Measurements from ENCODE around the gene LYST.
"Not testable (repeated sequence)": the region's sequence is repeated elsewhere in the genome, so short reads cannot be mapped to it uniquely, and the experiment has no call there.

Gene LYST, protein sequence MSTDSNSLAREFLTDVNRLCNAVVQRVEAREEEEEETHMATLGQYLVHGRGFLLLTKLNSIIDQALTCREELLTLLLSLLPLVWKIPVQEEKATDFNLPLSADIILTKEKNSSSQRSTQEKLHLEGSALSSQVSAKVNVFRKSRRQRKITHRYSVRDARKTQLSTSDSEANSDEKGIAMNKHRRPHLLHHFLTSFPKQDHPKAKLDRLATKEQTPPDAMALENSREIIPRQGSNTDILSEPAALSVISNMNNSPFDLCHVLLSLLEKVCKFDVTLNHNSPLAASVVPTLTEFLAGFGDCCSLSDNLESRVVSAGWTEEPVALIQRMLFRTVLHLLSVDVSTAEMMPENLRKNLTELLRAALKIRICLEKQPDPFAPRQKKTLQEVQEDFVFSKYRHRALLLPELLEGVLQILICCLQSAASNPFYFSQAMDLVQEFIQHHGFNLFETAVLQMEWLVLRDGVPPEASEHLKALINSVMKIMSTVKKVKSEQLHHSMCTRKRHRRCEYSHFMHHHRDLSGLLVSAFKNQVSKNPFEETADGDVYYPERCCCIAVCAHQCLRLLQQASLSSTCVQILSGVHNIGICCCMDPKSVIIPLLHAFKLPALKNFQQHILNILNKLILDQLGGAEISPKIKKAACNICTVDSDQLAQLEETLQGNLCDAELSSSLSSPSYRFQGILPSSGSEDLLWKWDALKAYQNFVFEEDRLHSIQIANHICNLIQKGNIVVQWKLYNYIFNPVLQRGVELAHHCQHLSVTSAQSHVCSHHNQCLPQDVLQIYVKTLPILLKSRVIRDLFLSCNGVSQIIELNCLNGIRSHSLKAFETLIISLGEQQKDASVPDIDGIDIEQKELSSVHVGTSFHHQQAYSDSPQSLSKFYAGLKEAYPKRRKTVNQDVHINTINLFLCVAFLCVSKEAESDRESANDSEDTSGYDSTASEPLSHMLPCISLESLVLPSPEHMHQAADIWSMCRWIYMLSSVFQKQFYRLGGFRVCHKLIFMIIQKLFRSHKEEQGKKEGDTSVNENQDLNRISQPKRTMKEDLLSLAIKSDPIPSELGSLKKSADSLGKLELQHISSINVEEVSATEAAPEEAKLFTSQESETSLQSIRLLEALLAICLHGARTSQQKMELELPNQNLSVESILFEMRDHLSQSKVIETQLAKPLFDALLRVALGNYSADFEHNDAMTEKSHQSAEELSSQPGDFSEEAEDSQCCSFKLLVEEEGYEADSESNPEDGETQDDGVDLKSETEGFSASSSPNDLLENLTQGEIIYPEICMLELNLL (N-terminal part only)

DNA sequence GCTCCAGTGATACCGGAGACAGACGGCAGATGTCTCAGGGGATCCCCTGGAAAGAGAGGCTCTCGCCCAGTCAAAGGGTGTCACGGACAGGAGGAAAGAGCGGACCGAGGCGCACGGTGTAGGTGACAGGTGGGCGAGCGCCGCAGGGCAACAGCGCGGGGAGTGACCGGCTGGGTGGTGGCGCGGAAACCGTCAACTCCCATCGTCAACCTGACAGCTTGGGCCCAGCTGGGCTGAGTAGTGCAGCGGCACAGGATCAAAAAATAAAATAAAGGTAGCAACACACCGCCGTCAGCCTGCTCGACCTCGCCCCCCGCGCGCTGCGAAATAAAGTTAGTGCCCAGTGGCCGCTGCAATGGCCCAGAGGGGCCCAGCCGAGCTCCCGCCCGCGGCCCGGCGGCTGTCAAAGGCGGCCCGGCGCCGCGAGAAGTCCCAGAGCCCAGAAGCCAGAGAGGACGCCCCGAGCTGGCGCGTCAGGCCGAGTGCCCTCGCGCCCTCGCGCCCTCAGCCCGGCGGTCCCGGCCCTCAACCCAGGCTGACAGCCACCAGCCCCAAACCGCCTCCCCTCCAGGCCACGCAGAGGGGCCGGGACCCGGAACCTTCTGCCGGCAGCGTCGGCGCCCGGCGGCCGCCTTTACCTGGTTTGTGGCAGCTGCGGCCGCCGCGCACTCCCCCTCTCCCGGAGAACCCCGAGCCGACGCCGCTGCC lies at the start of gene LYST:
Gene LYST, minus strand, starts transcription at position 702 of the 708 bp plus-strand sequence. CDS start 36,489 bp downstream, outside the sequence.
- no peak for DNase-seq

DNA sequence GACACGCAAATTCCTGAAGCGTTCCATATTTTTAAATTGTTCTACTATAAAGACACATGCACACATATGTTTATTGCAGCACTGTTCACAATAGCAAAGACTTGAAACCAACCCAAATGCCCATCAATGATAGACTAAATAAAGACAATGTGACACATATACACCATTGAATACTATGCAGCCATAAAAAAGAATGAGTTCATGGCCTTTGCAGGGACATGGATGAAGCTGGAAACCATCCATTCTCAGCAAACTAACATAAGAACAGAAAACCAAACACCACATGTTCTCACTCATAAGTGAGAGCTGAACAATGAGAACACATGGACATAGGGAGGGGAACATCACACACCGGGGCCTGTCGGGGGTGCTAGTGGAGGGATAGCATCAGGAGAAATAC lies 48.8 kb upstream of the LYST start:
- not testable (repeated sequence) for DNase-seq

DNA sequence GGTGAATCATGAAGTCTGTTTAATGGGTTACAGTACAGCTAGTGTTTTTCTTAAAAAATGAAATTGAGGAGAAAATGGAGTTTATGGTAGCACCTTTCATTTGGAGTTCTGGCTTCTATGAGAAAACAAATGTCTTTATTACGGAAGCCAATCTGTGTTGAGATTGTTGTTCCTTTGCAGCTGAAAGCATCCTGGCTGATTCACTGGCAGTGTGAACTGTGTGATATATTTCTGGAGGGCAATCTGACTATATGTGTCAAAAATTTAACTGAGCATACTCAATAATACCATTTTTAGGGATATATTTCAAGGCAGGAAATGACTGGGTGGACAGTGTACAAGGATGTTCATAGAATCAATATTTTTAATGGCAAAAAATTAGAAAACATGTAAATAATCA lies 46.6 kb upstream of the LYST start:
- DNase-seq: no peak

DNA sequence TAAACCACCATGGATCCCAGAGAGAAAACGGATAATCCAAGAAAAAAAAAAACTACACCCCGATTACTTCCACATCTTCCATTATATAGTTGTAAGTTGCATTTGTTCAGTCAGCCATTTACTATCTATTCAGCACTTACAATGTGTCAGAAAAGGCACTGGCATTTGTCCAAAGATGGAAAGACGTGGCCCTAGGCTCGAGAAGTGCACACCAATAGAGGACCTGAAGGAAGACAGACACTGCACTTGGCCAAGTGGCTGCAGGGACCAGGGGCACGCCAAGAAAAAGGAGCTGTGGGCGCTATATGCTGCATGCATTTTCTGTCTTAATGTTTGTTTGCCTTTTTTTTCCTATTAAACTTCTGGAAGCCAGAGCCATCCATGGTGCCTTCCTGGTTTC lies 45.2 kb upstream of the LYST start:
- DNase-seq: no peak

DNA sequence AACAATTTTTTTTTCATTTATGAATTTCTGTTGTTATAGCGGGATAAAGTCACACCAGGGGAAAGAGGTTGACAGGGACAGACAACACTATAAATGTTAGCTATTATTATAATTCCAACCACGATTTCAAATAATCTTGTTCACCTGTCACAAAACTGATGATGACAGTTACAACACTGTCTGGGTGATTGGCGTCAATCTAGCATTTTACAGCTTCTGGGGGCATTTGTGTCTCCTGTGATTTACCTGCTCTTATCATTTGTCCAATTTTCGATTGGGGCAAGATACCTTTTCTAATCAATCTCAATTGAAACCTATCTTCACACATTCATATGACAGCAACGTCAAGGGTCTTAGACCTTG lies 44.6 kb upstream of the LYST start:
- DNase-seq: no peak

DNA sequence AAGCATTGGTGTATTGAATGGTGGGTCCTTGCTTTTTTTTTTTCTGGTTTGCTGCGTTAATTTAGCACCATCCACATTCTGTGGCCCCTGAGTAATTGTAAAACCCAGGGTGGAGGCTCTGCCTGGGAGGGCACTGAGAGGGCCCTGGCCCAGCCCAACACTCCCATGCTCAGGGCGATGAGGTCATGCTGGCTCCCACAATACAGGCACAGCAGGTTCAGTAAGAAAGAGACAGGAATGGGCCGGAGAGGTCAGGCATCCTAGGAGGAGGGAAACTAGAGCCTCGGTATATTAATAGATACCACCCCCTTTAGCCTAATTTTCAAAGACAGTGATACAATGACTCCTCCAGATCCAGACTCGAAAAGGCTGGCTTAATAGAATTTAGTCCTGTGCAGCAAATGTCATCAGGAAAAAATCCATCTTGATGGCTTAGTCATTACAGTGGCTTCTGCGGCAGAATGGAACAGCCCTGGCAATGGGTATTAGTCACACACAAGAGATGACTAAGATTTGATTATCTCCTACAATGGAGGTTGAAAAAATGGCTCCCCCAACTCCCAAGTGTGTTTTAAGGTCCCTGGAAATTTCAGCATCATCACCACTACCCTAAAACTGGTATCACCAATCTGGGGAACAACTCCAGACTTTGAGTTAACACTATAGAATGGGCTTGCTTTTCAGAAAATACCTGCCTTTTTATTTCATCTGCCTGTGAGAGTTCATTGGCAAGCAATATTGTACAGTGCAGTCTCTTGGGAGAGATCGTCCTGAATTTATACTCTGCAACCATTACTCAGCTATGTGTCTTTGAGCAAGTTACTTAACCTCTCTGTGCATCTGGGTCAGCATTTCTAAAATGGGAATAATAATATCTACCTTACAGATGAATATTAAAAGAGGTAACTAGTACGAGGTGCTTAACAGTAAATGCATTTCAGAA lies 43.9 kb upstream of the LYST start:
- DNase-seq: no peak

DNA sequence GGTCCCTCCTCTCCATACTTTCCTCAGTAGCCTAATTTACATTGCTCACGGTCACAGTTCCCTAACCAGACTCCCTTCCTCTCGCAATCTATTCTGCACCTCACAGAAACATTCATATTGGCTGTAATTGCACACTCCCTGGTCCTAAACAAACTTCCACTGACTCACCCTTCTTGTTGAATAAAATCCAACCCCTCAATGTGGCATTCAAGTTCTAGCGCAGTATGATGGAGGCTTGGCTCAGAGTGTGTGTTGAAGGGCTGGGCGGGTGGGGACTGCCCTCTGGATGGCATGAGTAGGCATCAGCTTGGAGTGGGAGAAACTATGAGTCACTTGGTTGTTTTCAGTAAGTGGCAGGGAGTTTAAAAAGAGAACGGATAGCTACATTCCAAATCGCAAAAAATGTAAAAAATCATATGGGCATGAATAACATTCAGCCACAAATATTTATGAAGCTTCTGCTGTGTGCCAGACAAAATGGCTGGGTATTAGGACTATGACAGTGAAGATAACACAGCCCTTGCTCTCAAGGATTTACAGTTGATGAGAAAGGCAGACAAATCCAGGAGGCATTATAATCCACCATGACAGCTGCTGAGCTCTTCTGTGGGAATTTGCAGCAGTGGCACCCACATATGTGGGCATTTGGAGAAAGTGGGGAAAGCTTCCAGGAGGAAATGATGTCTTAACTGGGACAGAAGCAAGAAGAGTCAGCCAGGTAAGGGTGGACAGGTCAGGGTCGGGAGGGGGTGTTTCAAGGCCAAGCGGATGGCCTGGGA lies 42.2 kb upstream of the LYST start:
- no peak for DNase-seq

DNA sequence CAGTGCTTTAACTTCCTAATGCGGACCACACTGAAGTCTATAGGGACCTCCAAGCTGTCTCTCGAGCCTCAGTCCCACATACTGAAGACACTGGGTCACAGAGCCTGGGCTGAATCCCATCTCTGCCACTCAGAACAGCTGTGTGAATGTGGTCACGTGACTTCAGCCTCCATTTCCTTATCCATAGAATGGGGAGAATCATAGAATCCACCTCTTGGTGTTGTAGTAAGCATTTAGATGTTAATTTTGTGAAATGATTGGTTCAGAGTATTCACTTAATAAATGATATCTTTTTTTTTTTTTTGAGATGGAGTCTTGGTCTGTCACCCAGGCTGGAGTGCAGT lies 41.2 kb upstream of the LYST start:
- DNase-seq: no peak

DNA sequence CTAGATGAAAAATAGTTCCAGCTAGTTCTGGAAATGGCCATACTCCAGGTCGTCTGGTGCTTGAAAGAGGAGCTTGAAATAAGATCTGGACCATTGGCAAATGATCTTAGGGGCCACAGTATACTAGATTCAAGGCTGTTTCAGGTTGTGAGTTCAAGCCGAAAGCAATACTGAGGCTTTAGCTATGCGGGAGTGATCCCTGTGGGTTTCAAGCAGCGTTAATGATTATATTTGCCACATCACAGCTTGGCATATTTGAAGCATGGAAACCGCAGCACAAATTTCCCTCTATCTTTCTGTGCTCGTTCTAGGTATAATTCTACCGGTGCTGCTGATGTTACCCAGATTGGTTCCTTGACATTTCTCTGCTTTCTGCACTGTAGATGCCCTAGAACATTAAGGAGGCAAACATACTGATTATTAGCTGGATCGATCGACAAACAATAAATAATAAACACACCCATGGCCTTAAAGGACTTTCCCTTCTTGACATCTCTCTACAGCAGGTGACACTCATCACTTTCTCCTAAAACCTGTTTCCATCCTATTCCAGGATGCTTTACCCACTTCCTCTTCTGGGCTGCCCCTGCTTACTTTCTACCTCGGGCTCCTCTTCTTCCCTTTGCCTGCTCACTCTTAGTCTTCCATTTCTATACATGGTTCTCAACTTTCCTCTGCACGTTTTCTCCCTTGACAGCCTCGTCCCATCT lies 40.6 kb upstream of the LYST start:
- DNase-seq: no peak

DNA sequence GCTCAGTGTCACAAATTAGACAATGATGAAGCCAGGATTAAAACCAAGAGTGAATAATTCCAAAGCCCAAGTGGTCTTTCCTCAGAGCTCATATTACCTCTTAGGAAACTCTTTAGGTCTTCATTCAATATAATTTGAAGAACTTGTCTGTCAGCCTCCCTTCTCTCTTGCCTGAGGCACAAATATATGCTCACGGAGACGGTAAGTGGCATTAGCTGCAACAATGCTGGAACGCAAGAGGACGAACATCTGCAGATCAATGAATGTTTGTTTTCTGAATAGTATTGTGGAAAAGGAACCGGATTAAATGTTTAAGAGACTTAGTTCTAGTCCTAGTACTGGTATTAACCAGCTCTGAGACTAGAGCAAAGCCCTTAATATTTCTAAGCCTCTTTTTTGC lies 39.7 kb upstream of the LYST start:
- no peak for DNase-seq

DNA sequence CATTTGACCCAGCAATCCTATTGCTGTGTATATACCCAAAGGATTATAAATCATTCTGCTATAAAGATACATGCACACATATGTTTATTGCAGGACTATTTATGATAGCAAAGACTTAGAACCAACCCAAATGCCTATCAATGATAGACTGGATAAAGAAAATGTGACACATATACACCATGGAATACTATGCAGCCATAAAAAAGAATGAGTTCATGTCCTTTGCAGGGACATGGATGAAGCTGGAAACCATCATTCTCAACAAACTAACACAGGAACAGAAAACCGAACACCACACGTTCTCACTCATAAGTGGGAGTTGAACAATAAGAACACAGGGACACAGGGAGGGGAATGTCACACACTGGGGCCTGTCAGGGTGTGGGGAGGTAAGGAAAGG lies 37.1 kb upstream of the LYST start:
- not testable (repeated sequence) for DNase-seq

DNA sequence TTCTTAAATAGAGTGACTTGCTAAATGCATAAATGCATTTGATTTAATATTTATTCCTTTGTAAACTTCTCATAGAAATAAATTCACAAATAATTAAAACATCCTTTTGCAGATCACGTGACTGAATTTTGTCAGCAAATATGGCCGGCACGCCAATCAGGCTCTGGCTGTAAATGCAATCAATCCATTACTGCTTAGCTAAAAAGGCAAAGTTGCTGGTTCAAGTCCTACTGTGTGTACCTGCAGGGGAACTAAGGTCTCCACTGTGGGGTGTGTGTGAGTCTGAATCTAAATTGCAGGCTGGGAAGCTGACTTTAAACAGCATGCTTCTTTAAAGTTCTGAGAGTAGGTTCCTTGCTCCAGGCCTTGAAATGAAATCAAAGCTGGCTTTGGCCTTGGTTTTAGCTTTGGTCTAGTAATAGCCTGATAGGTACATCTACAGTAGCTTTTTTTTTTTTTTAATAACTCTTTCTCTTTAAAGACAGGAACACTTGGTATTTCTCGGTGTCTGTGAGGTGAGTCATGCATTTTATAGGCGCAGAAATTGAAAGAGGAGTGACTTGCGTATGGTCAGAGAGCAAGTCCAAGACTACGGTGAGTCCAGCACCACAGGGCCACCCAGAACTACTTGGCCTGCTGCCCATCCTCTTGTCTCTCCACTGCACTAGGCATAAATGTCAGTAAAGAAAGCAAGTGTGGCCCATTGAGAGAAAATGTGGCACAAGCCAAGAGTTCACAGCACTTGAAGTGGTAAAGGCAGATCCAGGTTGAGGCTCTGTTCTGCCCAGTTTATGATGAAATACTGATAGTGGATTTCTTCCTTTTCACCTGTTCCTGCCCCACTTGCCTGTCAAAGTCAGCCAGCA lies 36.2 kb upstream of the LYST start:
- DNase-seq: no peak

DNA sequence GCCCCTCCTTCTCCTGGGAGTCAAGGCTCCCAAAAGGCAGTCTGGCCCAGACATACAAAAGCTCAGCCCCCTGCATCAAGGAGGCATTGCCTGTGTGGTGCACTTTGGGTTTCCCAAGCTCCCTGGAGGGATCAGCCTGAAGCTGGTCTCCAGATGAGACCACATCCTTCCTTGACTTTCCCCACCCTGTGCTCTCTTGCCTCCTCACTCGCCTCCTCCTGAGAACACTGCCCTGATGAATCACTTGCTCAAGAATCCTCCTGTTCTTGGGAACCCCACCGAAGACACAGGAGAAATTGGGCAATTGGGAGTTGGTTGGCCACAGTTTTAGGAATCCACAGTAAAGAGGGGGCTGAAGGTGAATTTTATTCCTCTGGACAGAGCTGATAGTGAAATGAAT lies 34.8 kb upstream of the LYST start:
- no peak for DNase-seq

DNA sequence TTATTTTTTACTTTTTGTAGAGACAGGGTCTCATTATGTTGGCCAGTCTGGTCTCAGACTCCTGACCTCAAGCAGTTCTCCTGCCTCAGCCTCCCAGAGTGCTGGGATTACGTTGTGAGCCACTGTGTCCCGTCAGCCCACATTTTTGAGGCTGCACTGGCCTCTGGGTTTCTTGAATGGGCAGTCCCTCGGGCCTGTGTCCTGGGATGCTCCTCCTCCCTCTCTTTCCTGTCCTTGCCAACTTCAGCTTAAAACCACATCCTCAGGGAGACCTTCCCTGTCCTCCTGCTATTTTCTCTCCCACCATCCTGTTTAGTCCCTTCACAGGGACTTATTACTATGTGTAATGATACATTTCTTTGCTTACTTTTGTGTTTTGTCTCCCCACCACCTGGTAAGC lies 31.4 kb upstream of the LYST start:
- DNase-seq: no peak

DNA sequence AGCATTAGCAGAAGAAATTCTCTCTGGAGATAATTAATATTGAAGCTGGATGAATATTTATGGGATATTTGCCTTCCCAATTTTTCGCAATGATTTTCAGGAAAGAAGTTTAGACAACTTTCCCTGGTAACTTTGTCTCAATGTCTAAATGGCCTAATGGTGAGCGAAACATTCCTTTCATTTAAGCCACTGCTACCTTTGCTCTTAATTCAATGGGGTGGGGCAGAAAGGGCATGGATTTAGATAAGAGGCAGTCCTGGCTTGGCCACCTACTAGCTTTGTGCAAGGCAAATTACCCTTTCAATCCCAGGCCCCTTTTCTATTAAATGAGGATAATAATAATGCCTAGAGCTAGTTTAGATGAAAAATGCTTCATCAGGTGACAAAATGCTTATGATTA lies 27.1 kb upstream of the LYST start:
- DNase-seq: no peak

DNA sequence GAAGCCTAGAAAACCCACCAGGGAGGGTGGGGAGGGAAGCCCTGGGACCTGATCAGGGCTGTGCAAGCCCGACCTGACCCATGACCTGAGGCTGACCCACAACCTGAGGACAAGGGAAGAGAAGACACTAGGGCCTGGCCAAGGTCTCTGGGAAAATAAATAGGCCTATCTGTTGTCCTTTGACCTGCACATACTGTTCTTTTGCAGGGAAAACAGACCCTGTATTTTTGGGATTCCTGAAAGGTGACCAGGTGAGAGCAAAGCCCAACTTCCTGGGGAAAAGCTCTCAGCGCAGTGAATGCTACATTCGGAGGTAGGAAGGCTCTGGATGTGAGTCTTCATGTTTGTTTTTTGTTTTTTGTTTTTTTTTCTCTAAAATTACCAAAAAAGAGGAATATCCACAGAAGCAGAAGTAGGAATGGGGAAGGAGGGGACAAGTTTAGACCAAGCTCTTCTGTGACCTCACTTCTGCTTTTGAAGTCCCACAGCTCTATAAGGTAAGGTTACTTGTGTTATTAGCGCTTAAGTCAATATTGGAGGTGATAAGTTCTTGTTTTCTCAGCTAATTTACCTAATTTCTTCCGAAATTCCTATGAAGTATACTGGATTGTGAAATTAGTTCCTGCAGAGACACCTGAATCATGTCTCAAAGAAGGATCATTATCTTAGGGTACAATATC lies 26.2 kb upstream of the LYST start:
- DNase-seq: no peak

DNA sequence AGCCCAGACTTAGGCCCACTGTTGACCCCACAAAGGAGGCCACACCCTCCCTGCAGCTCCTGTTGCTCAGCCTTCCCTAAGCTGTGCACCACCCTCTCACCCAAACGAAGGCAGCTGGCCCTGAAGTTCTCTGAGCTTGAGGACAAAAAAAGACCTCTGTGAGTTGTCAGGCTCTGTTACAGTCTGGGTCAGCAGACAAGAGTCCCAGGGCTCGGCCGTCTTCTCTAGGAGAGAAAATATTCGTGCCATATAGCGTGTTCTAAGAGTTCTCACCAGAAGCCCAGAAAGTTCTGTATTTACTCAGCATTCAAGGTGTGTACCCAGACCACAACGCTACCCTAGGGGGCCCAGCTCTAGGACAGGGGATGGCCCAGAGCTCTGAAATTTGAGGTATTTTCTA lies 25.5 kb upstream of the LYST start:
- DNase-seq: no peak

DNA sequence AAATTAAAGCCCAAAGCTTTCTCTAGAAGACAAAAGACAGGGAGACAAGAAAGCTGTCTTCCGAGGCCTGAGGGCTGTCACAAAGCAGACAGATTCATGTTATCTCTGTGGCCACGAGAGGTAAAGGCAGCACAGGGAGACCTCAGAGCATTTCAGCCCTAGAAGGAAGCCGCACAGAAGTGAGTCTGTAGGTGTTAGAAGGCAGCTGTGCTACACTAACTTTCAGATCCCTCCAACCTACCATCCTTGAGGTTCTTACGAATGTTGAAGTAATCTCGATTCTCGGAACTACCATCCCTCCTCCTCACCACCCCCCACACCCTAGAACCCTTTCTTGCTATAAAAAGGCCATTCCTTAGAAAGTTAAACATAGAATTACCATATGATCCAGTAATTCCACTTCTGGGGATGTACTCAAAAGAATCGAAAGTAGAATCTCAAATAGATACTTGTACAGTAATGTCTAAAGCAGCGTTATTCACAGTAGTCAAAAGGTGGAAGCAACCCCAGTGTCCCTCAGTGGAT lies 21.5 kb upstream of the LYST start:
- DNase-seq: no peak
